ENCODE data around the gene LRRC47.

LRRC47 gene

GRCh38 chr1:3734602-3735001, 61.7 kb downstream of the LRRC47 start:
- Mint-ChIP-seq H3K36me3 (ENCODE audit: low read depth) (peaks cover 12% of the 10 kb centered on the region), H3K4me3 (no peak overlapping the region), H3K9me3 (no peaks in the 10 kb centered on the region), H3K4me1 (ENCODE audit: low read depth) (no peaks in the 10 kb centered on the region), H3K27me3 (peaks cover 4% of the 10 kb centered on the region), H3K27ac (no peak overlapping the region)
- no peak for DNase-seq

- Mint-ChIP-seq H3K4me3 (no peak overlapping the region), H3K9me3 (no peaks in the 10 kb centered on the region), H3K27me3 (peaks cover 7% of the 10 kb centered on the region), H3K36me3 (ENCODE audit: low read depth) (peaks cover 12% of the 10 kb centered on the region), H3K4me1 (ENCODE audit: low read depth) (no peaks in the 10 kb centered on the region), H3K27ac (no peak overlapping the region)
- no peak for DNase-seq
These were observed 62.3 kb downstream of the LRRC47 start for GRCh38 chr1:3733883-3734589.

GRCh38 chr1:3733094-3733882, 63.0 kb downstream of the LRRC47 start:
- no peak for DNase-seq
- H3K4me1 Mint-ChIP-seq (ENCODE audit: low read depth), result no peaks in the 10 kb centered on the region
- no peak overlapping the region for H3K4me3 Mint-ChIP-seq
- H3K9me3 Mint-ChIP-seq, result no peaks in the 10 kb centered on the region
- H3K36me3 Mint-ChIP-seq (ENCODE audit: low read depth), result peaks cover 12% of the 10 kb centered on the region
- H3K27me3 Mint-ChIP-seq, result peaks cover 14% of the 10 kb centered on the region
- H3K27ac Mint-ChIP-seq, result no peak overlapping the region

- Mint-ChIP-seq H3K27me3 (peaks cover 16% of the 10 kb centered on the region), H3K9me3 (no peaks in the 10 kb centered on the region), H3K4me1 (ENCODE audit: low read depth) (no peaks in the 10 kb centered on the region), H3K4me3 (no peak overlapping the region), H3K36me3 (ENCODE audit: low read depth) (peaks cover 12% of the 10 kb centered on the region), H3K27ac (no peak overlapping the region)
- no peak for DNase-seq
These were observed 63.7 kb downstream of the LRRC47 start for GRCh38 chr1:3732434-3733093.

- peaks cover 16% of the 10 kb centered on the region for H3K27me3 Mint-ChIP-seq
- no peaks in the 10 kb centered on the region for H3K4me1 Mint-ChIP-seq (ENCODE audit: low read depth)
- peaks cover 12% of the 10 kb centered on the region for H3K36me3 Mint-ChIP-seq (ENCODE audit: low read depth)
- H3K9me3 Mint-ChIP-seq, result no peaks in the 10 kb centered on the region
- DNase-seq, result no peak
- no peak overlapping the region for H3K4me3 Mint-ChIP-seq
- no peak overlapping the region for H3K27ac Mint-ChIP-seq
These were observed 64.5 kb downstream of the LRRC47 start for GRCh38 chr1:3731583-3732433.

GRCh38 chr1:3730543-3731247, 65.6 kb downstream of the LRRC47 start:
- no peaks in the 10 kb centered on the region for H3K9me3 Mint-ChIP-seq
- no peak overlapping the region for H3K27ac Mint-ChIP-seq
- no peak for DNase-seq
- H3K27me3 Mint-ChIP-seq, result peaks cover 16% of the 10 kb centered on the region
- peaks cover 3% of the 10 kb centered on the region for H3K36me3 Mint-ChIP-seq (ENCODE audit: low read depth)
- H3K4me3 Mint-ChIP-seq, result no peak overlapping the region
- no peaks in the 10 kb centered on the region for H3K4me1 Mint-ChIP-seq (ENCODE audit: low read depth)

- no peak for DNase-seq
- H3K9me3 Mint-ChIP-seq, result no peaks in the 10 kb centered on the region
- no peak overlapping the region for H3K4me3 Mint-ChIP-seq
- H3K27ac Mint-ChIP-seq, result no peak overlapping the region
- H3K4me1 Mint-ChIP-seq (ENCODE audit: low read depth), result no peaks in the 10 kb centered on the region
- H3K27me3 Mint-ChIP-seq, result peaks cover 16% of the 10 kb centered on the region
- H3K36me3 Mint-ChIP-seq (ENCODE audit: low read depth), result no peaks in the 10 kb centered on the region
These were observed 66.4 kb downstream of the LRRC47 start for GRCh38 chr1:3729594-3730542.

Measured in activated T-cell treated with anti-CD3 and anti-CD28 coated beads, Interleukin-2, amount 50 U/mL, for 24 hours (primary cell).